Neural progenitor cell (in vitro differentiated cells): ENCODE measurements around the gene ITGAX. TPM values are rescaled to one million over a fixed set of nuclear protein-coding genes. Genes with fewer than 3 reads are reported as not detected.

Experiments
- DNase-seq: peaks from one replicate; pipeline ENCODE4 v3.0.0-alpha.2; 2016; ENCODE audit warnings: low spot score
- H2AFZ ChIP-seq: fragments of 200-600 bp; sonication (generic); replicated peaks from 2 replicates; pipeline ENCODE4 v1.6.1; 2016; ENCODE audit warnings: antibody characterized with exemption
- H3F3A ChIP-seq: fragments of 200-600 bp; sonication (generic); 2 replicates; pipeline ENCODE4 v1.6.1; 2016; ENCODE audit warnings: antibody characterized with exemption, low read depth
- H3K27ac ChIP-seq: fragments of 200-600 bp; sonication (generic); 2 replicates; pipeline ENCODE4 v1.5.1; 2016; ENCODE audit warnings: mild to moderate bottlenecking
- H3K27me3 ChIP-seq: fragments of 200-600 bp; sonication (generic); 2 replicates; pipeline ENCODE4 v1.6.1; 2016; ENCODE audit warnings: mild to moderate bottlenecking, moderate library complexity
- H3K36me3 ChIP-seq: fragments of 200-600 bp; sonication (generic); 2 replicates; pipeline ENCODE4 v1.5.1; 2016
- H3K4me1 ChIP-seq: fragments of 200-600 bp; sonication (generic); 2 replicates; pipeline ENCODE4 v1.6.1; 2016; ENCODE audit warnings: mixed run types
- H3K4me2 ChIP-seq: fragments of 200-600 bp; sonication (generic); 2 replicates; pipeline ENCODE4 v1.6.1; 2016
- H3K4me3 ChIP-seq: fragments of 200-600 bp; sonication (generic); 2 replicates; pipeline ENCODE4 v1.5.1; 2016
- H3K79me2 ChIP-seq: fragments of 200-600 bp; sonication (generic); 2 replicates; pipeline ENCODE4 v1.6.1; 2016; ENCODE audit warnings: low read depth
- H3K9ac ChIP-seq: fragments of 200-600 bp; sonication (generic); 2 replicates; pipeline ENCODE4 v1.6.1; 2016
- H3K9me3 ChIP-seq: fragments of 200-600 bp; sonication (generic); 2 replicates; pipeline ENCODE4 v1.5.1; 2016; ENCODE audit warnings: low read depth
- H4K20me1 ChIP-seq: fragments of 200-600 bp; sonication (generic); 2 replicates; pipeline ENCODE4 v1.6.1; 2016; ENCODE audit warnings: low read depth
- H3K27ac Mint-ChIP-seq: 3 replicates; pipeline ENCODE4 v1.8.0; 2021; ENCODE audit warnings: mixed read lengths
- H3K27me3 Mint-ChIP-seq: 2 replicates; pipeline ENCODE4 v1.8.0; 2022; ENCODE audit warnings: low read depth, mild to moderate bottlenecking, inconsistent platforms, moderate library complexity, mixed read lengths; ENCODE audit not compliant: insufficient read depth
- H3K36me3 Mint-ChIP-seq: 3 replicates; pipeline ENCODE4 v1.8.0; 2021; ENCODE audit warnings: mixed read lengths
- H3K4me1 Mint-ChIP-seq: 3 replicates; pipeline ENCODE4 v1.8.0; 2021; ENCODE audit warnings: mixed read lengths
- H3K4me3 Mint-ChIP-seq: 3 replicates; pipeline ENCODE4 v1.8.0; 2021; ENCODE audit warnings: mild to moderate bottlenecking, moderate library complexity, mixed read lengths
- H3K9me3 Mint-ChIP-seq: 3 replicates; pipeline ENCODE4 v1.8.0; 2020; ENCODE audit warnings: mixed read lengths
- CTCF ChIP-seq: fragments of 200-600 bp; sonication (generic); IDR thresholded peaks from 2 replicates; pipeline ENCODE4 v1.5.1; 2017; ENCODE audit warnings: antibody characterized with exemption, mild to moderate bottlenecking
- EZH2 ChIP-seq: fragments of 200-600 bp; sonication (generic); IDR thresholded peaks from 2 replicates; pipeline ENCODE4 v1.6.1; 2017; ENCODE audit warnings: antibody characterized with exemption, mild to moderate bottlenecking, moderate library complexity
- EZH2phosphoT487 ChIP-seq: fragments of 200-600 bp; sonication (generic); IDR thresholded peaks from 2 replicates; pipeline ENCODE4 v1.6.1; 2017; ENCODE audit warnings: antibody characterized with exemption
- total RNA-seq: library from RNA; depleted of rRNA; stranded (reverse); fragments of >200 nt; gene quantifications from 2 replicates; pipeline ENCODE4 v1.2.3, GENCODE V29; 2015; ENCODE audit warnings: low replicate concordance

ITGAX gene
- total RNA-seq, 1 donor from 2014 or later, result not detected

GRCh38 chr16:31328322-31329052 lies 26.5 kb upstream of the ITGAX start:
- TF ChIP-seq CTCF (no peak), EZH2phosphoT487 (no peak), EZH2 (no peak)

GRCh38 chr16:31329671-31330552 lies 25.1 kb upstream of the ITGAX start:
- H2AFZ ChIP-seq, result peak overlapping the region; percentile 22
- H3K27me3 ChIP-seq, result peaks cover 46% of the 10 kb centered on the region
- H3K27ac Mint-ChIP-seq, result no peak overlapping the region
- H3K27me3 Mint-ChIP-seq, result peaks cover 43% of the 10 kb centered on the region
- H3K36me3 Mint-ChIP-seq, result no peaks in the 10 kb centered on the region
- H3K4me1 ChIP-seq, result no peaks in the 10 kb centered on the region
- H3K4me3 ChIP-seq, result no peak overlapping the region
- no peaks in the 10 kb centered on the region for H4K20me1 ChIP-seq
- no peak for DNase-seq
- no peaks in the 10 kb centered on the region for H3K36me3 ChIP-seq
- no peaks in the 10 kb centered on the region for H3K79me2 ChIP-seq
- H3K4me1 Mint-ChIP-seq, result no peaks in the 10 kb centered on the region
- H3F3A ChIP-seq, result peaks cover 4% of the 10 kb centered on the region
- no peak overlapping the region for H3K9ac ChIP-seq
- no peak overlapping the region for H3K4me2 ChIP-seq
- peaks cover 9% of the 10 kb centered on the region for H3K9me3 Mint-ChIP-seq
- H3K9me3 ChIP-seq, result no peaks in the 10 kb centered on the region
- H3K27ac ChIP-seq, result no peak overlapping the region
- no peak overlapping the region for H3K4me3 Mint-ChIP-seq
- TF ChIP-seq EZH2phosphoT487 (no peak), CTCF (no peak), EZH2 (no peak)

More at GRCh38 chr16:31328322-31329052, 26.5 kb upstream of the ITGAX start:
- Histone ChIP-seq H2AFZ (peak overlapping the region; percentile 63), H3F3A (peaks cover 4% of the 10 kb centered on the region), H3K9me3 (no peaks in the 10 kb centered on the region), H3K79me2 (no peaks in the 10 kb centered on the region), H4K20me1 (no peaks in the 10 kb centered on the region), H3K4me1 (no peaks in the 10 kb centered on the region), H3K27ac (no peak overlapping the region), H3K9ac (no peak overlapping the region), H3K27me3 (peaks cover 40% of the 10 kb centered on the region), H3K36me3 (no peaks in the 10 kb centered on the region), H3K4me2 (no peak overlapping the region), H3K4me3 (no peak overlapping the region)
- DNase-seq, result no peak
- no peaks in the 10 kb centered on the region for H3K4me1 Mint-ChIP-seq
- peaks cover 9% of the 10 kb centered on the region for H3K9me3 Mint-ChIP-seq
- no peak overlapping the region for H3K27ac Mint-ChIP-seq
- H3K36me3 Mint-ChIP-seq, result no peaks in the 10 kb centered on the region
- peaks cover 43% of the 10 kb centered on the region for H3K27me3 Mint-ChIP-seq
- H3K4me3 Mint-ChIP-seq, result peak overlapping the region; percentile 11

GRCh38 chr16:31330553-31330890 lies 24.5 kb upstream of the ITGAX start:
- Histone ChIP-seq H3K9ac (no peak overlapping the region), H3K4me2 (no peak overlapping the region), H3F3A (peaks cover 4% of the 10 kb centered on the region), H3K36me3 (no peaks in the 10 kb centered on the region), H3K79me2 (no peaks in the 10 kb centered on the region), H2AFZ (peak overlapping the region; percentile 22), H3K27me3 (peaks cover 46% of the 10 kb centered on the region), H4K20me1 (no peaks in the 10 kb centered on the region), H3K27ac (no peak overlapping the region), H3K4me3 (no peak overlapping the region), H3K9me3 (no peaks in the 10 kb centered on the region), H3K4me1 (no peaks in the 10 kb centered on the region)
- DNase-seq, result no peak
- TF ChIP-seq EZH2phosphoT487, result no peak
- TF ChIP-seq CTCF, result no peak
- TF ChIP-seq EZH2, result no peak
- Mint-ChIP-seq H3K4me1 (no peaks in the 10 kb centered on the region), H3K36me3 (no peaks in the 10 kb centered on the region), H3K27me3 (peaks cover 46% of the 10 kb centered on the region), H3K4me3 (peak overlapping the region; percentile 23), H3K9me3 (peaks cover 9% of the 10 kb centered on the region), H3K27ac (no peak overlapping the region)
